Activated CD4-positive, CD25-positive, alpha-beta regulatory T cell treated with anti-CD3 and anti-CD28 coated beads, Interleukin-2, amount 50 U/mL, for 16 hours (primary cell): ENCODE data around the gene RUVBL2.
"Not testable (repeated sequence)": the region's sequence is repeated elsewhere in the genome, so short reads cannot be mapped to it uniquely, and the experiment has no call there.

Experiments used
- DNase-seq: peaks from one replicate; pipeline ENCODE4 v3.0.0-alpha.2; 2020; ENCODE audit warnings: low read depth, low spot score

The RUVBL2 gene

GRCh38 chr19:49043548-49043947 is 49.9 kb downstream of the RUVBL2 start, which contains the start of gene CGB5:
Gene CGB5 (plus strand): TSS chr19:49043848. CDS start chr19:49044210, 362 bp downstream.
- not testable (repeated sequence) for DNase-seq

- DNase-seq, result not testable (repeated sequence)
Measured at GRCh38 chr19:49049011-49049410, 55.3 kb downstream of the RUVBL2 start, which contains the start of gene CGB8. Gene CGB8 (minus strand): TSS chr19:49049111. CDS start chr19:49048739, 372 bp downstream.

- not testable (repeated sequence) for DNase-seq
Measured at GRCh38 chr19:49049834-49050233, 56.1 kb downstream of the RUVBL2 start.

GRCh38 chr19:49050376-49051033 is 56.8 kb downstream of the RUVBL2 start:
- DNase-seq, result not testable (repeated sequence)

GRCh38 chr19:49056101-49056901 is 62.6 kb downstream of the RUVBL2 start:
- DNase-seq, result no peak

- DNase-seq, result not testable (repeated sequence)
Measured at GRCh38 chr19:49056902-49057596, 63.4 kb downstream of the RUVBL2 start.

GRCh38 chr19:49057636-49058234 is 64.0 kb downstream of the RUVBL2 start, which contains the start of gene CGB7:
Gene CGB7 (minus strand): TSS chr19:49057749. CDS start chr19:49055375, 2,374 bp downstream.
- no peak for DNase-seq

GRCh38 chr19:49058562-49058961 is 64.9 kb downstream of the RUVBL2 start:
- no peak for DNase-seq

- DNase-seq, result no peak
Measured at GRCh38 chr19:49059053-49059452, 65.4 kb downstream of the RUVBL2 start.

GRCh38 chr19:49061000-49061399 is 67.3 kb downstream of the RUVBL2 start:
- no peak for DNase-seq

GRCh38 chr19:49061445-49061844 is 67.8 kb downstream of the RUVBL2 start:
- no peak for DNase-seq

- DNase-seq, result no peak
Measured at GRCh38 chr19:49064029-49064629, 70.4 kb downstream of the RUVBL2 start.

GRCh38 chr19:49064768-49065611 is 71.3 kb downstream of the RUVBL2 start, which contains the start of gene NTF4:
Gene NTF4 (minus strand): TSS chr19:49064818. CDS start chr19:49061997, 2,821 bp downstream.
- DNase-seq, result no peak
